ENCODE measurements around the gene TNFRSF14.

Gene TNFRSF14

DNA sequence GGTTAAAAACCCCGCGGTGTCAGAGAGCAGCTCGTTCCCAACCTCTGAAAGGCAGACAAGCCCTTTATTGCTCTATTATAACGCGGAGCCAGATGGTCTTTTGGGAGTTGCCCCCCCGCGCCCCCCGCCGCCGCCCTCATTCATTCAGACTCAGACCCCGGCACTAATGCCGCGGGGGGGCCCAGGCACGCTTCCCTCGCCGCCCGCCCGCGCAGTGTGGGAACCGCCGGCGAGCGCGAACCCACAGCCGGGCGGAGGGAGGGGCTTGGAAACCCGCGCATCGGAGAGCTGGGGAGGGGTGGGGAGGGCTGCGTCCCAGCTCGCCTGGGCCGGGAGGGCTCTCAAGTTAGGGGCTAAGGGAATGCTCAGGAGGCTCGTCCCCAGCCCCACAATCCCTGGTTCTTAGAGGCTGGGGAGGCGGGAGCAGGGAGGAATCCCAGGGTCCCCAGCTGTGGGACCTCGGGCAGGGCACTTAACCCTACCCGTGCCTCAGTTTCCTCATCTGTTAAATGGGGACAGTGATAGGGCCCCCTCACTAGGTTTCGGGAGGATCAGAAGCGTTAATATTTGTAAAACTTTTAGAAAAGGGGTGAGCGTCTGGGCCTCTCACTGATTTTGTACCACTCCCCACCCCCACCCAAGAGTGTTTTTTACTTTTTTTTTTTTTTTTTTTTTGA lies 15.2 kb upstream of the TNFRSF14 start:
- H3K27ac ChIP-seq = peak overlapping the region; percentile 3; the same call in 1 of the 2 replicates
- no peak for TF ChIP-seq CTCF (conservative IDR thresholded peaks at IDR 0.05)

DNA sequence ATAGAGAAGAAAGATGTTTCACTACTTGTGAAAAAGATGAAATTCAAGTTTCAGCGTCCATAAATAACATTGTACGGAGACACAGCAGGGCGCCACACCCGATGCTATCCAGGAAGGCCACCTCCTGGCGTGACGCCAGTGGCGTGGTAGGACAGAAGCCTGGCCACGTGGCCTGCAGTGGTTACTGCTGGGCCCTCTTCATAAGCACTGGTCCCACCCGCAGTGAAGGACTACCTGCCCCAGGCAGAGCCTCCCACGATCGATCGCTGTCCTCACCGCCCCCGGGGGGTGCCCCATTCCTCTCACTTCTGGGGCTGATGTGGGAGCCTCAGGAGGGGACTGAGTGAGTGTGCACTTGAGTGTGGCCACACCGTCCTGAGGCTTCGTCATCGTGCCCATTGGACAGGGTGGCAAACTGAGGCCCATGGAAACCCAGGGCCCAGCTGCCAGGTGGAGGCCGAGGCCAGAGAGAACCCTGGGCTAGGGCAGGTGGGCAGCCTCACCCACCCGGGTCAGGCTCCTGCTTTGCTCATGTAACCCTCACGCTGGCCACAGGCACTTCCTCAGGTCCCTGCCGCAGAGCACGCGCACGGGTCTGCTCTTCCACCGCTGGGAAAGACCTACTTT lies 14.4 kb upstream of the TNFRSF14 start:
- peak overlapping the region; percentile 14; the same call in 1 of the 2 replicates for H3K27ac ChIP-seq
- no peak for TF ChIP-seq CTCF (conservative IDR thresholded peaks at IDR 0.05)

GRCh38 chr1:2542246-2542915 lies 13.8 kb upstream of the TNFRSF14 start:
- TF ChIP-seq CTCF (conservative IDR thresholded peaks at IDR 0.05) = no peak
- H3K27ac ChIP-seq = peak overlapping the region; percentile 14; the same call in 1 of the 2 replicates

- no peak overlapping the region for H3K27ac ChIP-seq
- TF ChIP-seq CTCF (conservative IDR thresholded peaks at IDR 0.05) = no peak
These were observed 12.6 kb upstream of the TNFRSF14 start for GRCh38 chr1:2543543-2544092.

- TF ChIP-seq CTCF (conservative IDR thresholded peaks at IDR 0.05) = no peak
- H3K27ac ChIP-seq = peak overlapping the region; percentile 99; the same call in 1 of the 2 replicates
These were observed 11.9 kb upstream of the TNFRSF14 start for GRCh38 chr1:2544093-2544874.

DNA sequence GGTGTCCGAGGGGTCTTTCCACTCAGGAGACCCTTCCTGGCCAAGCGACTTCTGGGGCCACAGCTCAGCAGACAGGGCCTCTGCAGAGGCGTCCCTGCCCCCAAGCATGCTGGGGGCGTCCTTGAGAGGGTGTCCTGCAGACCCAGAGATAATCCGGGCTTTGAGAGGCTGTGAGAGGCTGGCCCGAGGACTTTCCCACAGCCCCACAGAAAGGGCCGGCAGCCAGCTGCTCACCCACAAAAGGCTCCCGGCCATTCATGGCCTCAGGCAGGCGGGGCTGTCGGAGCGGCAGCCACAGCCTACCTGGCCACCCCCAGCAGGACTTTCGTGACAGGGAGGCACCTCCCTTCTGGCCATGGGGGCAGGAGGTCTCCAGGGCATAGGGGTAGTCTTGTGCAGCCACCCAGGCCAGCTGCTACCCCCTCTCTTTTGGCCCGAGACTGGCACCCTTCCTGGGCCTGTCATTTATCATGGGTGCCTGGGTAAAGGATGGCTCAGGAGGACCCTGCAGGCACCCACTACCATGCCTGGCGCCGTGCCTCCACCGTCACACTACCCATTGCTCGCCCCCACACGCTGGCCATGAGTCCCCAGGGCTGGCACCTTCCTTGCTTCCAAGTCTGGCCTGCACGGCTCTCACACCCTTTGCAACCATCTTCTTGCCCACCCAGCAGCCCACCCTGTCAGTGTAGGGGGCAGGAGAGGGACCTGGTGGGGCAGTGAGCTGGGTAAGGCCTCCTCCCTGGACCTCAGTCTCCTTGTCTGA lies 11.1 kb upstream of the TNFRSF14 start:
- no peak for TF ChIP-seq CTCF (conservative IDR thresholded peaks at IDR 0.05)
- H3K27ac ChIP-seq = peak overlapping the region; percentile 99
